Cardiac fibroblast (primary cell): ENCODE measurements around the gene OVOL2.

ENCODE experiments used
- DNase-seq, 2 donors: peaks; one replicate each; pipeline versions ENCODE4 v3.0.0 to v3.0.0-alpha.2; 2010; ENCODE audit warnings: low read depth in 2 of 2
- H3K4me3 ChIP-seq, 2 donors: replicated peaks in 1 of 2; 1 replicate in 1 of 2; 2 replicates in 1 of 2; pipeline ENCODE4 v1.5.1; 2011; ENCODE audit warnings: low read depth in 2 of 2, low read length in 2 of 2, mild to moderate bottlenecking in 2 of 2, moderate library complexity in 1 of 2
- CTCF ChIP-seq: IDR thresholded peaks from one replicate; pipeline ENCODE4 v1.5.1; 2011; ENCODE audit warnings: low read depth, mild to moderate bottlenecking, low read length, inconsistent platforms

The OVOL2 gene

GRCh38 chr20:18057994-18058349, 256 bp upstream of the OVOL2 start:
- DNase-seq = no peak
- no peak overlapping the region for H3K4me3 ChIP-seq
- no peak for TF ChIP-seq CTCF

GRCh38 chr20:18056174-18057100, 1.3 kb downstream of the OVOL2 start:
- DNase-seq = no peak

GRCh38 chr20:18055261-18055660, 2.5 kb downstream of the OVOL2 start:
- no peak for TF ChIP-seq CTCF
- no peak overlapping the region for H3K4me3 ChIP-seq
- no peak for DNase-seq

More at GRCh38 chr20:18056174-18057100, 1.3 kb downstream of the OVOL2 start:
- TF ChIP-seq CTCF = no peak
- H3K4me3 ChIP-seq = no peak overlapping the region

GRCh38 chr20:18052856-18053255, 4.9 kb downstream of the OVOL2 start:
- no peak for DNase-seq
- H3K4me3 ChIP-seq = no peak overlapping the region
- TF ChIP-seq CTCF = no peak

- TF ChIP-seq CTCF = no peak
- DNase-seq = no peak
- H3K4me3 ChIP-seq = no peak overlapping the region
Measured at GRCh38 chr20:18050628-18051027, 7.1 kb downstream of the OVOL2 start.

- no peak for DNase-seq
- no peak for TF ChIP-seq CTCF
- no peak overlapping the region for H3K4me3 ChIP-seq
Measured at GRCh38 chr20:18048176-18048575, 9.5 kb downstream of the OVOL2 start.
